HepG2 (cell line): Measurements from ENCODE around the gene SMOC1. TPM values are rescaled to one million over a fixed set of nuclear protein-coding genes. Genes with fewer than 3 reads are reported as not detected.

Experiments used
- FOXK1 ChIP-seq: sonication (generic); formaldehyde crosslinking; IDR thresholded peaks from 2 replicates; pipeline ENCODE4 v1.4.0; 2020; ENCODE audit warnings: low read depth, missing genetic modification reagents, borderline replicate concordance
- FOXP1 ChIP-seq, 2 experiments: fragments of 450-650 bp in 1 of 2; IDR thresholded peaks; 2 replicates each; pipeline ENCODE4 v1.6.1; 2017 to 2018; ENCODE audit warnings: antibody characterized with exemption in 1 of 2
- MAF1 ChIP-seq: sonication (generic); formaldehyde crosslinking; IDR thresholded peaks from 2 replicates; pipeline ENCODE4 v1.5.0; 2020; ENCODE audit warnings: missing genetic modification reagents, borderline replicate concordance
- PITX1 ChIP-seq: sonication (generic); formaldehyde crosslinking; IDR thresholded peaks from 2 replicates; pipeline ENCODE4 v1.5.1; 2020; ENCODE audit warnings: mild to moderate bottlenecking, missing genetic modification reagents
- PRDM15 ChIP-seq: sonication (generic); formaldehyde crosslinking; IDR thresholded peaks from 2 replicates; pipeline ENCODE4 v1.4.0; 2020; ENCODE audit warnings: missing genetic modification reagents
- SAP130 ChIP-seq: IDR thresholded peaks from 2 replicates; pipeline ENCODE4 v1.6.1; 2016; ENCODE audit warnings: low read depth
- SRSF4 ChIP-seq: fragments of 200-400 bp; formaldehyde crosslinking; IDR thresholded peaks from one replicate; pipeline ENCODE4 v1.6.1; 2018; ENCODE audit warnings: mild to moderate bottlenecking, low read depth, low read length, moderate library complexity; ENCODE audit not compliant: poor library complexity, severe bottlenecking
- SRY ChIP-seq: sonication (generic); formaldehyde crosslinking; IDR thresholded peaks from 2 replicates; pipeline ENCODE4 v1.8.0; 2022; ENCODE audit warnings: mild to moderate bottlenecking, missing genetic modification reagents
- SSRP1 ChIP-seq: IDR thresholded peaks from 2 replicates; pipeline ENCODE4 v1.6.1; 2016; ENCODE audit warnings: control low read depth
- TCF12 ChIP-seq, 2 experiments: fragments of 450-650 bp in 1 of 2; sonication (generic) in 1 of 2; formaldehyde crosslinking in 1 of 2; IDR thresholded peaks; 2 replicates each; pipeline versions ENCODE4 v1.6.1 to v1.8.0; 2017 to 2022; ENCODE audit warnings: antibody characterized with exemption in 1 of 2, mild to moderate bottlenecking in 1 of 2, missing genetic modification reagents in 1 of 2, moderate library complexity in 1 of 2
- ZBTB46 ChIP-seq: sonication (generic); formaldehyde crosslinking; IDR thresholded peaks from 2 replicates; pipeline ENCODE4 v1.4.0; 2020; ENCODE audit warnings: mild to moderate bottlenecking, missing genetic modification reagents, borderline replicate concordance
- ZMYM3 ChIP-seq: sonication (generic); formaldehyde crosslinking; IDR thresholded peaks from 2 replicates; pipeline ENCODE4 v1.5.1; 2020; ENCODE audit warnings: mild to moderate bottlenecking, missing genetic modification reagents
- ZNF224 ChIP-seq: sonication (generic); formaldehyde crosslinking; IDR thresholded peaks from 2 replicates; pipeline ENCODE4 v1.5.0; 2020; ENCODE audit warnings: mild to moderate bottlenecking, missing genetic modification reagents
- polyA plus RNA-seq, 8 experiments: library from polyadenylated mRNA; depleted of rRNA in 3 of 8; stranded (reverse) in 7 of 8; unstranded in 1 of 8; fragments of >200 nt; fragmentation: Illumina TruSeq in 4 of 8; extraction: Trizol in 4 of 8; gene quantifications; 2 replicates each; pipeline versions ENCODE4 v1.2.1 to v1.2.3, GENCODE V29; 2011 to 2016; ENCODE audit warnings: low read depth in 4 of 8, missing spikeins in 1 of 8, mixed read lengths in 1 of 8; ENCODE audit not compliant: insufficient read depth in 1 of 8
- total RNA-seq, 5 experiments: library from RNA; depleted of rRNA; stranded (reverse); fragments of >200 nt; fragmentation: Illumina TruSeq; extraction: Trizol; gene quantifications; 2 replicates each; pipeline ENCODE4 v1.2.3, GENCODE V29; 2016; ENCODE audit warnings: low read depth in 1 of 5
- TF ChIP-seq, protein P1 (sequence below), 2 experiments: sonication (generic) in 1 of 2; formaldehyde crosslinking in 1 of 2; IDR thresholded peaks; 2 replicates each; pipeline versions ENCODE4 v1.4.0 to v1.6.1; 2016 to 2020; ENCODE audit warnings: borderline replicate concordance in 1 of 2, low read depth in 1 of 2, mild to moderate bottlenecking in 1 of 2, missing genetic modification reagents in 1 of 2
- TF ChIP-seq, protein P2 (sequence below): sonication (generic); formaldehyde crosslinking; IDR thresholded peaks from 2 replicates; pipeline ENCODE4 v1.4.0; 2020; ENCODE audit warnings: missing genetic modification reagents
- TF ChIP-seq, protein P3 (sequence below): IDR thresholded peaks from 2 replicates; pipeline ENCODE4 v1.6.1; 2016; ENCODE audit warnings: low read depth, borderline replicate concordance

SMOC1 gene
- total and polyA plus RNA-seq, 2 of the 13 experiments (the other 11 are each of a cell fraction or from before 2014, with no cell fraction given) = 17.8 to 35.6 TPM

DNA sequence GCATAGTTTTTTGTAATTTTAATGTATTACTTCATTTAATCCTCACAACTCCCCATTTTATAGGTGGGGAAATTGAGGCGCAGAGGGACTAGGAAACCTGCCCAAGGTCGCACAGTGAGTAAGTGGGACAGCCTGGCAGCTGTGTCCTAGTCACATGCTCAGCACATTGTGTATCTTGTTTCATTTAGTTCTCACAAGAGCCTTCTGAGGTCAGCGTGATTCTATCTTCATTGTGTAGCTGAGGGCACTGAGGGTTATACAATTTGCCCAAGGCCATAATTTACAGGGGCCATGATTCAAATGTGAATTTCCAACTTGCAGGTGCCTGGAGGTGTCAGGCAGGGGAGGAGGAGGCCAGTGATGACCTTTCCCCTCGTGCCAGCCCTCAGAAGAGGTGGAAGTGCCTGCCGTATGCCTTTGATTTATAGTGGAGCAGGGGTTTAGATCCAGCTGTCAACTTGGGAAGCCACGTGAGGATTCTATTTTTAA, 30.3 kb upstream of the SMOC1 start (continued):
- TF ChIP-seq, protein P1, sequence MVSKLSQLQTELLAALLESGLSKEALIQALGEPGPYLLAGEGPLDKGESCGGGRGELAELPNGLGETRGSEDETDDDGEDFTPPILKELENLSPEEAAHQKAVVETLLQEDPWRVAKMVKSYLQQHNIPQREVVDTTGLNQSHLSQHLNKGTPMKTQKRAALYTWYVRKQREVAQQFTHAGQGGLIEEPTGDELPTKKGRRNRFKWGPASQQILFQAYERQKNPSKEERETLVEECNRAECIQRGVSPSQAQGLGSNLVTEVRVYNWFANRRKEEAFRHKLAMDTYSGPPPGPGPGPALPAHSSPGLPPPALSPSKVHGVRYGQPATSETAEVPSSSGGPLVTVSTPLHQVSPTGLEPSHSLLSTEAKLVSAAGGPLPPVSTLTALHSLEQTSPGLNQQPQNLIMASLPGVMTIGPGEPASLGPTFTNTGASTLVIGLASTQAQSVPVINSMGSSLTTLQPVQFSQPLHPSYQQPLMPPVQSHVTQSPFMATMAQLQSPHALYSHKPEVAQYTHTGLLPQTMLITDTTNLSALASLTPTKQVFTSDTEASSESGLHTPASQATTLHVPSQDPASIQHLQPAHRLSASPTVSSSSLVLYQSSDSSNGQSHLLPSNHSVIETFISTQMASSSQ (IDR thresholded peaks at IDR 0.05; ENCODE audit: low read depth) = no peak
- TF ChIP-seq, protein P1 (CRISPR knock-in tag; IDR thresholded peaks at IDR 0.05; ENCODE audit: borderline replicate concordance) = no peak
- TF ChIP-seq SAP130 (peak; percentile 62), ZBTB46 (CRISPR knock-in tag) (no peak), SRSF4 (no peak), ZNF224 (CRISPR knock-in tag) (no peak), PITX1 (CRISPR knock-in tag) (no peak), PRDM15 (CRISPR knock-in tag) (no peak), TCF12 (IDR thresholded peaks at IDR 0.05) (no peak), TCF12 (CRISPR knock-in tag; IDR thresholded peaks at IDR 0.05) (no peak), ZMYM3 (peak; percentile 95), FOXP1 (IDR thresholded peaks at IDR 0.05) (no peak), FOXP1 (CRISPR knock-in tag; IDR thresholded peaks at IDR 0.05) (no peak; the same call in 1 of the 2 replicates), FOXK1 (CRISPR knock-in tag) (0 out of 2 replicates have a peak, but pooled peaks have one; percentile 12), SRY (CRISPR knock-in tag) (0 out of 2 replicates have a peak, but pooled peaks have one; percentile 38), SSRP1 (CRISPR knock-in tag) (no peak), MAF1 (CRISPR knock-in tag) (no peak)
- TF ChIP-seq, protein P2, sequence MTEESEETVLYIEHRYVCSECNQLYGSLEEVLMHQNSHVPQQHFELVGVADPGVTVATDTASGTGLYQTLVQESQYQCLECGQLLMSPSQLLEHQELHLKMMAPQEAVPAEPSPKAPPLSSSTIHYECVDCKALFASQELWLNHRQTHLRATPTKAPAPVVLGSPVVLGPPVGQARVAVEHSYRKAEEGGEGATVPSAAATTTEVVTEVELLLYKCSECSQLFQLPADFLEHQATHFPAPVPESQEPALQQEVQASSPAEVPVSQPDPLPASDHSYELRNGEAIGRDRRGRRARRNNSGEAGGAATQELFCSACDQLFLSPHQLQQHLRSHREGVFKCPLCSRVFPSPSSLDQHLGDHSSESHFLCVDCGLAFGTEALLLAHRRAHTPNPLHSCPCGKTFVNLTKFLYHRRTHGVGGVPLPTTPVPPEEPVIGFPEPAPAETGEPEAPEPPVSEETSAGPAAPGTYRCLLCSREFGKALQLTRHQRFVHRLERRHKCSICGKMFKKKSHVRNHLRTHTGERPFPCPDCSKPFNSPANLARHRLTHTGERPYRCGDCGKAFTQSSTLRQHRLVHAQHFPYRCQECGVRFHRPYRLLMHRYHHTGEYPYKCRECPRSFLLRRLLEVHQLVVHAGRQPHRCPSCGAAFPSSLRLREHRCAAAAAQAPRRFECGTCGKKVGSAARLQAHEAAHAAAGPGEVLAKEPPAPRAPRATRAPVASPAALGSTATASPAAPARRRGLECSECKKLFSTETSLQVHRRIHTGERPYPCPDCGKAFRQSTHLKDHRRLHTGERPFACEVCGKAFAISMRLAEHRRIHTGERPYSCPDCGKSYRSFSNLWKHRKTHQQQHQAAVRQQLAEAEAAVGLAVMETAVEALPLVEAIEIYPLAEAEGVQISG (CRISPR knock-in tag) = no peak
- TF ChIP-seq, protein P3, sequence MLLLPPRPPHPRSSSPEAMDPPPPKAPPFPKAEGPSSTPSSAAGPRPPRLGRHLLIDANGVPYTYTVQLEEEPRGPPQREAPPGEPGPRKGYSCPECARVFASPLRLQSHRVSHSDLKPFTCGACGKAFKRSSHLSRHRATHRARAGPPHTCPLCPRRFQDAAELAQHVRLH (CRISPR knock-in tag) = no peak
